Epidermal melanocyte (primary cell): ENCODE results near the gene SRGAP1.
A peak's percentile ranks its signal among the peaks of the same experiment; 100 is the strongest.

Source experiments
- DNase-seq: peaks from one replicate; pipeline ENCODE4 v3.0.0; 2011; ENCODE audit warnings: low spot score; ENCODE audit not compliant: insufficient read length

SRGAP1 gene

DNA sequence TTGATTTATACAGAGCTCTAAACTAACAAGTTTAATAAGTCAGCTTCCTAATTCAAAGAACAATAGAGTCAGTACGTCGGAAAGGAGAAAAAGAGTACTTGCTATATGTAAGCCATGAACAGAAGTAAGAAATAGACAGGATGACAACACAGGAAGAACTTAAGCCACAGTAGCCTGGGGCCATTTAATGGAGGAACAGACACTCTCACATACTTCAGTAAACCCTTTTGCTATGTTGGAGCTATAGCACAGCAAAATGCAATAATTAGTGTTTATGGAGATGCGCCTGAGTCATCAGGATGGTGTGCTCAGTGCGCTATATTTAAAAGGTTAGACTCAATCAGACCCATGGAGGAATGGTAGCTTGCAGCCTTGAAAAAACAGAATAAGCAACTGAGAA, 61.0 kb downstream of the SRGAP1 start:
- peak; percentile 28 for DNase-seq

DNA sequence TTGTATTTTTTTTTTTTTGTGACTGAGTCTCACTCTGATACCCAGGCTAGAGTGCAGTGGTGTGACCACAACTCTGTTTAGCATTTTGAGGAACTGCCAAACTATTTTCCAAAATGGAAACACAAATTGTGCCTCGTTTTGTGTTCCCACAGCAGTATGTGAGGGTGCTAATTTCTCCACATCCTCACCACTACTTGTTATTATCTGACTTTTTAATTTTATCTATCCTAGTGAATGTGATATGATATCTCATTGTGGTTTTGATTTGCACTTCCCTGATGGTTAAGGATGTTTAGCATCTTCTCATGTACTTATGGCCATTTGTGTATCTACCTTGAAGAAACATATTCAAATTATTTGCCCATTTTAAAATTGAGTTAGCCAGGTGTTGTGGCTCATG, 62.4 kb downstream of the SRGAP1 start:
- DNase-seq: no peak

DNA sequence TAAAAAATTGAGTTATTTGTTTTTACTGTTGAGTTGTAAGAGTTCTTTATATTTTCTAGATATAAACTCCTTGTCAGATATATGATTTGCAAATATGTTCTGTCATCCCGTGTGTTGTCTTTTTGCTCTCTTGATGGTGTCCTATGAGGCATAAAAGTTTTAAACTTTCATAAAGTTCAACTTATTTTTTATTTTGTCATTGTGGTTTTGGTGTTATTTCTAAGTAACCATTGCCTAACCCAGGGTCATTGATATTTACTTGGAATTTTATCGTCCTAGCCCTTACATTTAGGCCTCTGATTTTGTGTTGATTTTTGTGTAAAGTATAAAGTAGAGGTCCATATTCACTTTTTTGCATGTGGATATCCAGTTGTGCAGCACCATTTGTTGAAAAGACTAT, 63.1 kb downstream of the SRGAP1 start:
- no peak for DNase-seq

DNA sequence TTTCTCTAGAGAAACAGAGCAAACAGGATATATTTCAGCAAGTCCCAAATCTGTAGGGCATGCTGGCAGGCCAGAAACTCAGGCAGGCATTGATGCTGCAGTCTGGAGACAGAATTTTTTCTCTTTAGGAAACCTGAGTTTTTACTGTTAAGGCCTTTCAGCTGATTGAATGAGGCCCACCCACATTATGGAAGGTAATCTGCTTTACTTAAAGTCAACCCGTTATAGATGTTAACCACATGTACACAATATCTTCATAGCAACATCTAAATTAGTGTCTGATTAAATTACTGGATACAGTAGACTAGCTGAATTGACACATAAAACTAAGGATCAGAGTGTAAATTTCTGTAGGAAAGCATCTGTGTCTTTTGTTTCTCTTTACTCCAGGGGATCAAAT, 65.2 kb downstream of the SRGAP1 start:
- no peak for DNase-seq

DNA sequence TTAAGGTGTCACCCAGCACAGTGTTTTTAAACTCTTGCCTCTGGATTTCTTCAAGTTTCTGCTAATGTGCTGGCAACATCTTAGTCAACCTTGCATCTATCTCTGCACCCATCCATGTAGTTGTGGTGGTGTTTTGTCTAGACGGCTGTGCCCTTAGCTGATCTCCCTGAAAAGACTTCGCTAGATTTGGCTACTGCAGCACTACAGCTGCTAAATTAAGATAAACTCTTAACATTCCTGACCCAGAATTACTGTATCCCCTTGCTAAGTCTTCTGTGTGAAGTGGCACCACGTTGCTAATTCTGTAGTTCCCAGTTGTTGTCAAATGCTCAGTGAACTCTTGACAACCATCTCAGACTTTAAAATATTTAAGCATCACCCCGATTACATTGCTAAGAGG, 66.8 kb downstream of the SRGAP1 start:
- DNase-seq: no peak

DNA sequence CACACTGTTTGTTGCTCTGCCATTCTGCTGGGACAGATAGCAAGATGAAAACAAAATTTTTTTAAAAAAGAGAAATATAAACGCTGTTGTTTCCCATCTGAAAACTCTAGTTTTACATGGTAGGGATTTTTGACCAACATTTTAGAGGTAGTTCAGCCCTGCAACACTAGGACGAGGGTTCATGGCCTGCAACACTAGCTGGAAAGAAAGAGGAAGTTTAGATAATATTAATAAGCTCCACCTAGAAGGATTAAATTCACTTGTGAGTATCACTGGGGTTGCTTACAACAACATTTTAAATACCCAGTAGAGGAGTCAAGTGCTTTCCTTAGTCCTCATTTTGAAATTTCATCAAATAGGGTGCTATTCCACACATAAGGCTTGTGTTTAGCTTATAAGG, 68.2 kb downstream of the SRGAP1 start:
- DNase-seq: no peak

DNA sequence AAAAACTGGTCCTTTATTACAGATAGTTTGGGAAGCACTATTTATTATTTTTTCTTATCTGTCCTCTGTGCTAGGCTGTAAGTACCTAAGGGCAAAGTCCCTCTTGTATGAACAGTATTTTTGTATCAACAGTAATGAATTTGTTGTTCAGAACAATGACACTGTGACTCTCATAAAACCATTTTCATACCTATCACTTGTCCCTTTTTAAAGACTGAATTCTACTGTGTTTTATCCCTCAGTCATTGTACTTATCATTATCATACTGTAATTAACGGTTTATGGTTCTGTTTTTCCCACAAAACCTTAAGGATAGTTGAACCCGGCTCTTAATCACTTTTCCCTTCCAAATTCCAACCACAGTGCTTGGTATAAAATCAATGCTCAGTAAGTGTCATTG, 69.4 kb downstream of the SRGAP1 start:
- DNase-seq: no peak

DNA sequence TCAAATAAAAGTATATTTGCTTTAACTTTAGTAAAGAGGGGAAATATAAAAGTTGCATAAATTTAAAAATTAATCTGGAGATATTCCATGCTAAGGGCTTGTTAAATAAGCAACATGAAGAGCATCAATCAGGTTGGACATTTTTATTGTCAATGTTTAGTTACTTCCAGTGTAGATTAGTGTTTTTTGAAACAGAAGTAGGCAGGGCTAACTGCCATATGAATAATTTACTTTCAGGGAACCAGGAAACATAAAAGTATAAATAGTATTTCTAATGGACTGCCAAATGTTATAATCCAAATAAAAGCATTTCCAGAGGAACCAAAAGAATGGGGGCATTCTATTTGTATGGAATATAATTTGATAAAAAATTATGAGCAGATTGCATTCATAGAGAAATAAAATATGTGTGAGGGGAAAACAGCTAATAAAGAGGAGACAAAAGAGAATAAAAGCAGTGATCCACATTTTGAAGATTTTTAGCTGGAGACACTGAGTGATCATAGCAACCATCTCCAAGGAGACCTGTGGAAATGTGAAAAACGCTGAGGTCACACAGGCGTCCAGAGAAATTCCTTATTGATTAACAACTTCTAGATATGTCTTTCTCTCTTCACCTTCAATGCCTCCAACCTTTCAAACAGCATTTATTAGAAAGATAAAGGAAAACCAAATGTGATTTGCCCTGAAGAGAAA, 70.8 kb downstream of the SRGAP1 start:
- DNase-seq: no peak

DNA sequence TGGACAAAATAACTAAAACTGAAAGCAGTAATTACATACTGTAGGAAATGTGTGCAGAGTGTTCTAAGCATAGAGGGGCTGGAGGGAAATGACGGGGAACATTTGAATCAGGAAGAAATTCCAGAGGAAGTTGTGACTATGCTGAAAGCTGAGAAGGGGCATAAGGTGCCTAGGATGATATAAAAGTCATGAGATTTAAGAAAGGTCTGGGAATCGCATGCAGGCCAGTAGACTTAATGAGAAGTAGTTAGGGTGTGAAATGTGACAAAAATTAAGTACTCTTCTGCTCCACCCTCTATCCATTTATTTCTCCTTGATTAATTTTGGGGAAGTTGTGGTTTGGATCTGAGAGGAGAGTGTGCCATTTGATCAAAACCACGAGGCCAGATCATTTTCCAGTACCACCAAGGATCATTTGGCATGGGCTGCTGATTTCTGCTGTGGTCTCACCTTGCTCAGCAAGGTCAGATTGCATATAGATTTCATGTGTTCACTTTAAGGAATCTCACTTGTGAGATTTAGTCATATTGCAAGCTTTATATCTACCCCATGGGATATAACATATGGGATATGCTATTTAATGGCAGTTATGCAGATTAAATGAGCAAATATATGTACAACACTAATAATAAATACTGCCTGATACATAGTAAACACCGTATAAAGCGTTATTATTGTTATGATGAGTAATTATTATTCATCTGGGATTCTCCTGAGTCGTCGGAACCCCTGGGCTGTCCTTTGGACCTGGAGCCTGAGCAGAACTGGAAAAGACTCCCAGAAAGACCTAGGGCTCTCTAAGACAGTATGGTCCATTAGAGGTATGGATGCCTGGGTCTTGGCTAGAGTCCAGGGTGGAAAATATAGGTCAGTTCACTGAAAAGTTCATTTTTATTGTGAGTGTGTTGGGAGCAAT, 72.3 kb downstream of the SRGAP1 start:
- DNase-seq: no peak

DNA sequence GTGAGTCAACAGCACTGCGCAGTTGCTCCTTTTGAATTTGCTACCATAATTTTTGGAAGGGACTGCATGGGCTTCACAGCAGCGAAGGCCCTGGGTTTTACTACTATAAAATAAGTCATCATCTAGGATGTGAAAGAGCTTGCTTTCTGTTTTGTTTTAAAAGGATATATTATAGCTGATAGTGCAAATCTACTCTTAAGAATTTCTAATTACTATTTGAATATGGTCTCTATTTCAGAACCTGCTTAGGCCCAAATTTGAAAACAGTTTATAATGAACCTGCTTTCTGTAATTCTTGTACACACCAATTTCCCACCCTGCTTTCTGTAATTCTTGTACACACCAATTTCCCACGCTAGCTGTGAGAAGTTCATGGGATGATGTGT, 73.0 kb downstream of the SRGAP1 start:
- no peak for DNase-seq

DNA sequence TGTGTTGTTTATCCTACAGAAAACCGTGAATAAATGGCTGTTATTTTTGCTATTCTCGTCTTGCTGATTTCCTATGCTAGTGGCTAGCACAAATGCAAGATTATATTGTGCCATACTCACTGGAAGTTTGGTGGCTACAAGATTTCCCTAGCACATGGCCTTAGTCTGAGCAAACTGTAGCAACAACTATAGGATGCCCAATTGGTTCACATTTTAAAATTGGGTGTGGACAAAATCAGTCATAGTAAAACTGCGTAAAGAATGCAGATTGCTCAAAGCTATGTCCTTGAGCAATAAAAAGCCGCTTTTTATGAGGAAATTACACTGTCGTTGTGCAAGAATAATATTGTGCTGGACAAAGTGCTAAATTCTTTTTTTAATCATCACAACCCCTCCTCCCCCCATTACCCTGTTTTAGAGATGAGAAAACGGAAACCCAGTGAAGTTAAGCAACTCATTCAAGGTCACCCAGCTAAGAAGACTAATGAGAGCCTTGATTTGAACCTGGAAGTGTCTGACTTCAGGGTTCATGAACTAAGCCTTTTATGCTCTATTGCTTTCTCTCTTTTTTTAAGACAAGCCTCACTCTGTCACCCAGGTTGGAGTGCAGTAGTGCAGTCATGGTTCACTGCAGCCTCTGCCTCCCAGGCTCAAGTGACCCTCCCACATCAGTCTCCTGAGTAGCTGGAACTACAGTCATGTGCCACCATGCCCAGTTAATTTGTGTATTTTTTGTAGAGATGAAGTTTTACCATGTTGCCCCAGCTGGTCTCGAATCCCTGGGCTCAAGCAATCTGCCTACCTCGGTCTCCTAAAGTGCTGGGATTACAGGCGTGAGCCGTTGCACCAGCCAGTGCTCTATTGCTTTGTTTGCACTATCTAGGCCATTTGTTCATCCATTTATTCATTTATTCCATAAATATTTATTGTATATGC, 73.6 kb downstream of the SRGAP1 start:
- peak; percentile 58 for DNase-seq

DNA sequence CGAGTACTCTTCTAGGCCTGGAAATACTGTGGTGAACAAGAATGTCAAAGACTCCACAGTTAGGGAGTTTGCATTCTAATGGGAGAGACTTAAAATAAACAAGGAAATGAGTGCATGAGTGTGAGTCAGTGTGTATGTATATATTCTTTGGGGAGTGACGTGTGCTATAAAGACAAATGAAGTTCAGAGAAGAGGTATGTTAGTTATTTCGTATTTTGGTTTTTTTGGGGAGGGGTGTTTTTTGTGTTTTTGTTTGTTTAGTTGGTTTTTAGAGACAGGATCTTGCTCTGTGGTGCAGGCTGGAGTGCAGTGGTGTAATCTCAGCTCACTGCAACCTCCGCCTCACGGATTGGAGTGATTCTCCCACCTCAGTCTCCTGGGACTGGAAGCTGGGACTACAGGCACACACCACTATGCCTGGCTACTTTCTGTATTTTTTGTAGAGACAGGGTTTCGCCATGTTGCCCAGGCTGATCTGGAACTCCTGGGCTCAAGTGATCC, 74.3 kb downstream of the SRGAP1 start:
- no peak for DNase-seq

DNA sequence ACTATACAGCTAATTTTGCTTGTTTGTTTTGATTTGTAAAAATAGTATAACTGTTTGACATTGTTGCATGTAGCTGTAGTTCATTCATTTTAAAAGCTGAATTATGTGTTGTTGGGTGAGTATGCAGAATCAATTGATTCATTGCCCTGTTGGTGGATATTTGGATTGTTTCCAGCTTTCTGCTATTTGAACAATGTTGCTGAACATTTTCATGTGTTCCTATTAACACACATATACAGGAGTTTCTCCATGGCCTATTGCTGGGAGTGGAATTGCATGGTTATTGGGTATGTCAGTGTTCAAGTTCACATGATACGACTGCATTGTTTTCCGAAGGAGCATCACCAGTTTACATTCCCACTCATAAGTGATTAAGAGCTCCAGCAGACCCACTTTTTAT, 75.3 kb downstream of the SRGAP1 start:
- no peak for DNase-seq

DNA sequence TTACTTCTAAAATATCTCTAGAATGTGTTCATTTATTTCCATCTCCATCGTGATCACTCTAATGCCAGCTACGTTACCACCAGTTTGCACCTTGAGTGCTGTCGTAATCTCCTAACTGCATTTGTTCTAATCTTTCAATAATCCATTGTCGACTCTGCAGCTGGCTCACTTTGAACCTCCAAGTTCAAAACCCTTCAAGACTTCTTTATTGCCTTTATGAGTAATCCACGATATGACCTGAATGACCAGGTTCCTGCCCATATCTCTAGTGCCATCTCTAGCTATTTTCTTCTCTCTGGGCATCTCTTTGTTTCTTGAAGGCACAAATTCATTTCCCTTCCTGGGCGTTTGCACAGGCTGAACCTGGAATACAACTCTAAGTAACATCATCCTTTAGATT, 76.7 kb downstream of the SRGAP1 start:
- DNase-seq: no peak

DNA sequence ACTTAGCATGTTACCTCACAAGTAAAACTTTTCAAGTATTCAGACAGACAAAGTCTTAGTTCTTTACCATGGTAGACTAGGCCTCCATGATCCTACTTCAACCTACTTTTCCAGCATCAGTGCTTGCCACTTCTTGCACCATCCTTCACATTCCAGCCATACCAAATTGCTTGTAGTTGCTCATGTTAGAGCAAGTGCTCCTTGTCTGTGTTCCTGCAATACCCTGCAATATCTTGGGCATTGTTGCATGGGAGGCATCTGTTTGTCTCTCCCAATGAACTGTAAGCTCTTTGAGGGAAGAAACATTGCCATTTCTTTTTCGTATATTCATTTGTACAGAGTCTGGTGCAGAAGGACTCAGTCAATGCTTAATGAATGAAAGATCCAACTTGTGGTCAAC, 78.0 kb downstream of the SRGAP1 start:
- no peak for DNase-seq

DNA sequence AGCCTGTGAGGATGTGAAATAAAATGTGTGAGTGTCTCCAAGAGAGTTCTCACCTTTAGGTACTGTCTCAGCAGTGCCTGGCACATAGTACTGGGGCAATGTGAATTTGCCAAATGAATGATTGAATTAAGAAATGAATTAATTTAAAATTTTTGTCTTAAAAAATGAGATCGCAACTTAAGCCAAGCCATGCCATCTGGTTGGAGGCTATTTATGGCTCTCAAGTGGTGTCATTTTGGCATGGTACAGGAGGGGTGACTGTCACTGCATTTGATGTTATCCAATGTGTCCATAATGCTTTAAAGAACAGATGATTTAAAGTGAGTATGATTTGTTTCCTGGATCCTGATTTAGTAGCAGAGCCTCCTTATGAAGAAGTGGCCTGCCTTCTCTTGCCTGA, 80.3 kb downstream of the SRGAP1 start:
- no peak for DNase-seq

DNA sequence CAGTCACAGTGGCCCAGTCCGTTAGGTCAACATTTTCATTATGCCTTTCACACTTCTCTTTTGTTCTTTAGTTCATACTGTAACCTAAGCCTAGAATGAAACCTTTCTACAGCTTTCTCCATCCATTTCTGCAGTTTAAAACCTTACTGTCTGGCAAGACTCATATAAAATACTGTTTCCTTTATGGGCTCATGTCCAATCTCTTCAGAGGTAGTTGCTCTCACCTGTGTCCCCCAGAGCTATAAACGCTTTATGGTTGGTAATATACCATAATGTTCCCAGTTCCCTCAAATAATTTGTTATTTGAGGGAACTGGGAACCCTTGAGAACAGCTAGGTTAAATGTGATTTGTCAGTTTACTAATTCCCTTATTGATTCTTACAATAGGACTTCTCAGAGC, 83.0 kb downstream of the SRGAP1 start:
- no peak for DNase-seq

DNA sequence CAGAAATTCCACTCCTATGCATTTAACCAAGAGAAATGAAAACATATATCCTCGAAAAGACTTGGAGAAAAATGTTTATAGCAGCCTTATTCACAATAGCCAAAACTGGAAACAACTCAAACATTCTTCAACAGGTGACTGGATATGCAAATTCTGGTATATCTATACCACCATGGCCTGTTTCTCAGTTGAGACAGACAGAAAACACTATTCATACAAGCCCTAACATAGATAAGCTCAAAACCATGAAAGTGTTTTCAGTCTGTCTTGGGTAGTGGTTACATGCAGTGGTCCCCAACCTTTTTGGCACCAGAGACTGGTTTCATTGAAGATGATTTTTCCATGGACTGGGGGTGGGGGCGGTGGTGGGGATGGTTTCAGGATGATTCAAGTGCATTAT, 83.8 kb downstream of the SRGAP1 start:
- DNase-seq: no peak

DNA sequence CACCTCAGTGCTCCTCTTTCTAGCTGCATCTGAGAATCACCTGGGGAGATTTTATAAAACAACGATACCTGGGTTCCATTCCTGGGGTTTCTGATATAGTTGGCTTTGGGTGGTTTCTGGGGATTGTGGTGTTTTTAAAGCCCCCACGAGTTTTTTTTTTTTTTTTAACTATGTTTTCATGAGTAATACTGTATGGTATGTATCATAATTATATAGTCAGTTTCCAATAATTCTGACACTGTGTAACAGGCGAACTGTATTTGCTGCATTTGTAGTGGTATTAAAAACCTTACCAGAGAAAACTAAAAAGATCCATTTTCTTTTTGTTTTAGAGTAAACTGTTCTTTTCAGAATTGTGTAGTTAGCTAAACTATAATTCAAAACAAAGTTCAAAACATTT, 84.9 kb downstream of the SRGAP1 start:
- no peak for DNase-seq

DNA sequence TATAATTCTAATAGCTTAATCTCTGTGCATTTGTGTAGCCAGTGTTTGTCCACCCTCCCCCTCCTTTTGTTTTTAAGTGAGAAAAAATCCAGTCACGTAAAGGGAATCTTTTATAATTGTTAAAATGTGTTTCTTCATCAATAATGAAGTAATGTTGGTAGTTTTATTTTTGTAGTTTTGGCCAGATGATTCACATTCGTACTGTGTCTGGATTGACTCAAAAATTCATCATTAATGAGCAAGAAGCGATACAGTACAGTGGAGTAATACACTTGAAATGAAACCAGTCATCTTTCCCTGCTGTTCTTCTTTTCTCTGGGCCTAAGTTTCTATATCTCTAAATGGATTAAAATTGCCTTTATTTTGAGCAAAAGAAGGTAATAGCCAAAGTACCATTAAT, 86.5 kb downstream of the SRGAP1 start:
- no peak for DNase-seq

DNA sequence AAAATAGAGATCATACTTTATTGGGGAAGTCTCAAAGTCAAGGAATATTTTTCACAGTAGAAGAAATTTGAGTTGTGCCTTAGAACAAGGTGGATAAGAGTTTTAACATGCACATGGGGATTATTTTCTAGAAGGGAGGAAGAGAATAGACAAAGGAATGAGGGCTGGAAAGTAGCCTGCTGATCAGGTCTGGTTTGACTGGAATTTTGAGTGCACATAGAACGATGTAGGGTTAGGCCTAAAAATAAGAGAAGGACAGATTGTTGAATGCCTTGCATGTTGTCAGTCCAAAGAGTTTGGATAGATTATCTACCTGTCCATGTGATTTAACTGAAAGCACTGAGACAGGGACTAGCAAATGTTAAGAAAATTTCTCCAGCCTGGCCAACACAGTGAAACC, 87.2 kb downstream of the SRGAP1 start:
- no peak for DNase-seq

DNA sequence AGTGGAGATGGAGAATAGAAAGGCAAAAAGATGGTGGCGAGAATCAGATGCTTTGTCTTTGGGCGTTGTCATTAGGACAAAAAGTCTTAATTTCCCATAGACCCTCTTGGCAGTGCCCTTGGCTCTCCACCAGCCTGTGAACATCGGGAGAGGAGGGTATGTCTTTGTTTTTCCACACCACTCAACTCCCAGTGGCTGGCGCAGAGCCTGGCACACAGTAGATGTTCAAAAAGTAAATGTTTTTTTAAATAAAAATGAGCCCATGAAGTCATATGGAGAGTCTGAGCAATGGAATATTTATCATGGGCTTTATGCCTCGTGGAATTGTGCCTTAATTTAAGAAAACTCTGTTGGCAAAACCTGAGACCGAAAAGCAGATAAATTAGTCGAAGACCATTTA, 90.4 kb downstream of the SRGAP1 start:
- no peak for DNase-seq
